ENCODE results near the gene TUB. TPM values are rescaled to one million over a fixed set of nuclear protein-coding genes. Genes with fewer than 3 reads are reported as not detected.

Gene TUB, protein sequence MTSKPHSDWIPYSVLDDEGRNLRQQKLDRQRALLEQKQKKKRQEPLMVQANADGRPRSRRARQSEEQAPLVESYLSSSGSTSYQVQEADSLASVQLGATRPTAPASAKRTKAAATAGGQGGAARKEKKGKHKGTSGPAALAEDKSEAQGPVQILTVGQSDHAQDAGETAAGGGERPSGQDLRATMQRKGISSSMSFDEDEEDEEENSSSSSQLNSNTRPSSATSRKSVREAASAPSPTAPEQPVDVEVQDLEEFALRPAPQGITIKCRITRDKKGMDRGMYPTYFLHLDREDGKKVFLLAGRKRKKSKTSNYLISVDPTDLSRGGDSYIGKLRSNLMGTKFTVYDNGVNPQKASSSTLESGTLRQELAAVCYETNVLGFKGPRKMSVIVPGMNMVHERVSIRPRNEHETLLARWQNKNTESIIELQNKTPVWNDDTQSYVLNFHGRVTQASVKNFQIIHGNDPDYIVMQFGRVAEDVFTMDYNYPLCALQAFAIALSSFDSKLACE
- 5.0 to 7.4 TPM (median 6.1 TPM) in 5 replicates for total RNA-seq (2022; extraction: Qiagen RNA extraction)

DNA sequence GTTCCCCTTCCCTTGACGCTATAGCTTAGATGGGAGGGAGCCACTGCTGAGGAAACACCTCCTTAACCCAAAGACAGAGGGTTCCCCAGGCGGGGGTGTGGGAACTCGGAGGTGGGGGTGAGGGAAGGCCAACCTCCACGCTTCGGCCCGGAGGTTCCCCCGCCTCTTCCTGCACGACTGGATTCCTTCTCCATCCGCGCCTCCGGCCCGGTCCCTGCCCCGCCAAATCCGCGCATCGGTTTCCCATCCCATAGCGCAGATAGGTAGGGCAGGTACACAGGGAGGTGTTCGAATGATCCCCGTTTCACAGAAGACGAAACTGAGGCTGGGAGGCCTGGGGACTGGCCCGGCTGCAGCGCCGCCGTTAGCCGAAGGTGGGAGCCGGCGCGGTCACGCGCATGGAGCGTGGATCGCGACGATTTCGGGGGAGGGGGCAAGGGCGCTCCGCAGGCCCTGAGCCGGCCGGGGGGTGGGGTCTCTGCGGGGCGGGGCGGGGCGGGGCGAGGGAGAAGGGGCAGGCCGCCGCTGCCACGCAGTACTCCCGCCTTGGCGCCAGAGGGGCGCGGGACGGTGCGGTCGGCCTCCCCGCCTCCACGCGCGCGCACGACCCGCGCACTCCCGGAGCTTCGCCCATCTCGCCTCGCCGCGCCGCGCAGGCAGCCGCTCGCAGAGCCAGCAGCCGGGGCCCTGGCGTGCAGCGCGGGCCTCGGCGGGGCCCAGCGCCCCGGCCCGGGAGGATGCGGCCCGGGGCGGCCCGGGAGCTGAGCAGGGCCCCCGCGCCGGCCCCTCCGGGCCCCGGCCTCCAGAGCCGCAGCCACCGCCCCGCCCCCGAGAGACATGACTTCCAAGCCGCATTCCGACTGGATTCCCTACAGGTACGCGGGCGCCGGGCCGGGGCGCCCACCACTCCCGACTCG lies at the start of gene TUB:
TSS of gene TUB (plus strand) at position 538 of the 917 bp plus-strand sequence. CDS start at position 838, 300 bp downstream.

Other genes with a start within 250 kb of the TUB start
- gene OR10A6, start 149.9 kb upstream of the TUB start, total RNA-seq (2022; extraction: Qiagen RNA extraction), result not detected in 5 replicates
- gene OR10A3, start 139.5 kb upstream of the TUB start, total RNA-seq (2022; extraction: Qiagen RNA extraction), result not detected in 5 replicates
- gene NLRP10, start 115.8 kb upstream of the TUB start, total RNA-seq (2022; extraction: Qiagen RNA extraction), result not detected in 5 replicates
- gene EIF3F, start 93.9 kb upstream of the TUB start, total RNA-seq (2022; extraction: Qiagen RNA extraction), result 292 to 328 TPM (median 321 TPM) in 5 replicates
- 1.8 to 2.8 TPM (median 2.3 TPM) in 5 replicates for gene RIC3, start 87.8 kb downstream of the TUB start, total RNA-seq (2022; extraction: Qiagen RNA extraction)
- gene LMO1, start 182.7 kb downstream of the TUB start, total RNA-seq (2022; extraction: Qiagen RNA extraction), result 1.9 to 3.6 TPM (median 2.8 TPM) in 5 replicates